ENCODE data around the gene KCNH2.

KCNH2 gene

GRCh38 chr7:150961510-150962289, 16.4 kb downstream of the KCNH2 start:
- H3K4me3 ChIP-seq (ENCODE audit: low read depth, low read length) = no peak overlapping the region

- H3K4me3 ChIP-seq (ENCODE audit: low read depth, low read length) = no peak overlapping the region
Observed at GRCh38 chr7:150959739-150960734, 18.1 kb downstream of the KCNH2 start.

GRCh38 chr7:150959081-150959480, 19.0 kb downstream of the KCNH2 start:
- no peak overlapping the region for H3K4me3 ChIP-seq (ENCODE audit: low read depth, low read length)

- no peak overlapping the region for H3K4me3 ChIP-seq (ENCODE audit: low read depth, low read length)
Observed at GRCh38 chr7:150958597-150958996, 19.5 kb downstream of the KCNH2 start.

GRCh38 chr7:150958062-150958552, 20.0 kb downstream of the KCNH2 start:
- no peak overlapping the region for H3K4me3 ChIP-seq (ENCODE audit: low read depth, low read length)

- H3K4me3 ChIP-seq (ENCODE audit: low read depth, low read length) = no peak overlapping the region
Observed at GRCh38 chr7:150957133-150958020, 20.7 kb downstream of the KCNH2 start.

GRCh38 chr7:150956395-150957132, 21.6 kb downstream of the KCNH2 start:
- H3K4me3 ChIP-seq (ENCODE audit: low read depth, low read length) = no peak overlapping the region

- H3K4me3 ChIP-seq (ENCODE audit: low read depth, low read length) = no peak overlapping the region
Observed at GRCh38 chr7:150955519-150956394, 22.4 kb downstream of the KCNH2 start.

- H3K4me3 ChIP-seq (ENCODE audit: low read depth, low read length) = no peak overlapping the region
Observed at GRCh38 chr7:150954986-150955518, 23.1 kb downstream of the KCNH2 start.

- no peak overlapping the region for H3K4me3 ChIP-seq (ENCODE audit: low read depth, low read length)
Observed at GRCh38 chr7:150954201-150954985, 23.7 kb downstream of the KCNH2 start.

GRCh38 chr7:150953061-150953997, 24.8 kb downstream of the KCNH2 start:
- no peak overlapping the region for H3K4me3 ChIP-seq (ENCODE audit: low read depth, low read length)

- H3K4me3 ChIP-seq (ENCODE audit: low read depth, low read length) = no peak overlapping the region
Observed at GRCh38 chr7:150952331-150953050, 25.6 kb downstream of the KCNH2 start.

- no peak overlapping the region for H3K4me3 ChIP-seq (ENCODE audit: low read depth, low read length)
Observed at GRCh38 chr7:150951521-150951920, 26.6 kb downstream of the KCNH2 start.

GRCh38 chr7:150951181-150951520, 27.0 kb downstream of the KCNH2 start:
- H3K4me3 ChIP-seq (ENCODE audit: low read depth, low read length) = no peak overlapping the region

- H3K4me3 ChIP-seq (ENCODE audit: low read depth, low read length) = no peak overlapping the region
Observed at GRCh38 chr7:150950496-150951180, 27.5 kb downstream of the KCNH2 start.
